Activated CD4-positive, alpha-beta memory T cell treated with anti-CD3 and anti-CD28 coated beads, Interleukin-2, amount 10 ng/mL, durations not matched to agents 7 days and 5 days (primary cell): Measurements from ENCODE around the gene PDE4D. TPM values are rescaled to one million over a fixed set of nuclear protein-coding genes. Genes with fewer than 3 reads are reported as not detected.

Source experiments
- CTCF ChIA-PET: fragments of 350-600 bp; sonication (Branson Sonifier 250); formaldehyde crosslinking; loops from one replicate; lab custom pipeline; 2021; ENCODE audit warnings: antibody characterized with exemption, inconsistent platforms; lab: Charles Lee
- POLR2A ChIA-PET: fragments of 350-600 bp; sonication (Branson Sonifier 250); formaldehyde crosslinking; loops from one replicate; lab custom pipeline; 2021; ENCODE audit warnings: antibody characterized with exemption; lab: Charles Lee
- DNase-seq: peaks from one replicate; pipeline ENCODE4 v3.0.0-alpha.2; 2020
- H3K27ac Mint-ChIP-seq: one replicate; pipeline ENCODE4 v1.8.0; 2021; ENCODE audit warnings: mild to moderate bottlenecking, mixed read lengths
- H3K27me3 Mint-ChIP-seq: one replicate; pipeline ENCODE4 v1.8.0; 2021; ENCODE audit warnings: mixed read lengths
- H3K36me3 Mint-ChIP-seq: one replicate; pipeline ENCODE4 v1.8.0; 2021; ENCODE audit warnings: low read depth, mixed read lengths
- H3K4me1 Mint-ChIP-seq: one replicate; pipeline ENCODE4 v1.8.0; 2021; ENCODE audit warnings: mixed read lengths
- H3K4me3 Mint-ChIP-seq: one replicate; pipeline ENCODE4 v1.8.0; 2021; ENCODE audit warnings: mild to moderate bottlenecking, mixed read lengths
- H3K9me3 Mint-ChIP-seq: one replicate; pipeline ENCODE4 v1.8.0; 2021; ENCODE audit warnings: mixed read lengths
- total RNA-seq, 2 experiments: library from RNA; stranded (reverse); gene quantifications; one replicate each; pipeline ENCODE4 v1.2.3, GENCODE V29; 2021

PDE4D gene
- total RNA-seq, 2 experiments from 2014 or later = 123 to 126 TPM

DNA sequence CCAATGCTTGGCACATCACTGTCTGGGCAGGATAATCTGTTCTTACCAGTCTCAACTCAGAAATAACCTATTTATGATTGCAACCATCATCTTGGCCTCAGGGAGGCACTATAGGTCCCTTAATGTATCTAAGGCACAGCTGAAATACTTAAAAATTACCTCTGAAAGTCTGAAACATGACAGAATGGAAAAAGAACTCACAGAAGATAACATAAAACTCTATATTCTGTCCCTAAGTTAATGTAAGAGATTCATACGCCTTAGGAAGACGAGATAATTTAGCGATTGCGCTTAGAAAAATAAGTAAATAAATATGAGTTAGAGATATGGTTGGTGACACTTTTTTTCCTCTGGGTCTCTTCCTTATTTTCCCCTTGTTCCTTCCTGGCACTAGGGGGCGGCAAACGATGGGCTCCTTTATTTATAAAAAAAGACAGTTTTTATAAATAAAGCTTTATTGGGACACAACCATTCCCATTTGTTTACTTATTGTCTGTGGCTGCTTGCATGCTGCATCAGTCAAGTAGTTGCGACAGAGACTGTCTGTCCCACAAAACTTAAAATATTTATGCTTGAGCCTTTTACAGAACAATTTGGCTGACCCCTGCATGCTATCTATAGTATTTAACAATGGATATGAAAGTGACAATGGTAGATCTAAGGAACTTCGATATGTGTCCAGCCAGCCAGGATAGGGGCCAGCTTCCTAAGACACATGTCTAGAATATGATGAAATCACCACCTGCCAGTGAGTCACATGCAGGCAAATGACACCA is 79.6 kb downstream of the PDE4D start:
- no peak overlapping the region for H3K4me3 Mint-ChIP-seq
- DNase-seq = no peak
- no peaks in the 10 kb centered on the region for H3K9me3 Mint-ChIP-seq
- ChIA-PET POLR2A (no interaction called here), CTCF (interaction anchor here (1.1 kb wide), 1 partner anchor 836 kb away, joined by 4 read pairs; no protein-coding TSS in a partner anchor)
- peaks cover 17% of the 10 kb centered on the region for H3K27me3 Mint-ChIP-seq
- no peak overlapping the region for H3K27ac Mint-ChIP-seq
- no peaks in the 10 kb centered on the region for H3K36me3 Mint-ChIP-seq
- H3K4me1 Mint-ChIP-seq = peaks cover 1% of the 10 kb centered on the region

DNA sequence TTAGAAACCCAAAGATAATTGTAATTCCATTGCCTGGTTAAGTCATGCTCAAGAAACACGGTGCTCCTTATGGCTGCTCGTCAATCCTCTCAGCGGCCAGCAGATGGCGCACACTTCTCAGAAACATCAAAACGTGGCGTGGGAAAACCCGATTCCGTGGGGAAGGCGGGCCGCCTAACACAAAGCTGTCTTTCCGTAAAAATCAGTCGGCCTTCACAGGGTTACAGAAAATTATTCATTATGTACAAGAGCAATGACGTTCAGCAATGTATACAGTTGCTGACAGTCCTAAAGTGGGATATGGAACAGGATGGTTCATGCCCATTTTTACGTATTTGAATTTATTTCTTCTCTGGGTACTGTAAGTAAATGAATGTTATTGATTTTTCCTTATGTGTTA is 83.5 kb downstream of the PDE4D start:
- peak; percentile 60 for DNase-seq
- ChIA-PET CTCF (interaction anchor here (0.9 to 2.4 kb wide), 7 partner anchors 11 to 859 kb away, joined by 3 to 11 read pairs (median 3); no protein-coding TSS in a partner anchor), POLR2A (no interaction called here)
- Mint-ChIP-seq H3K36me3 (no peaks in the 10 kb centered on the region), H3K4me3 (no peak overlapping the region), H3K27me3 (peaks cover 11% of the 10 kb centered on the region), H3K27ac (no peak overlapping the region), H3K9me3 (no peaks in the 10 kb centered on the region), H3K4me1 (peaks cover 1% of the 10 kb centered on the region)

DNA sequence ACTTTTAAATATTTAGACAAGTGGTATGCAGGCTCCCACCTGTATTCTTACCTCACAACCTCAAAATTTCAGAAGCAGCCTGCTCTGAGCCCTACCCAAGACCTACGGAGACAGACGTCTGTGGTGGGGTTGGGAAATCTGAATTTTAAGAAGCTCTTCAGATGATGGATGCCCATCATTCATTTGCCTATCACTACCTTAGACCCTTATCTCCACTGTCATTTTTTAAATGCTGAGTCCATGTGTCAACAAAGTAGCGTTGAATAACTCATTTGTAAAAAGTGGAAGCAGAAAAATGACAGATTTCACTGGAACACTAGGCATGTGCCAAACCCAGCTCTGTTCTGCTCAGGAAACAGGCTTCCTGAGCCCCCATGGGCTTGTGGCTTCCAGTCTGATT is 85.7 kb downstream of the PDE4D start:
- Mint-ChIP-seq H3K4me3 (no peak overlapping the region), H3K27me3 (peaks cover 10% of the 10 kb centered on the region), H3K9me3 (no peaks in the 10 kb centered on the region), H3K4me1 (peaks cover 1% of the 10 kb centered on the region), H3K27ac (no peak overlapping the region), H3K36me3 (no peaks in the 10 kb centered on the region)
- DNase-seq = no peak
- ChIA-PET POLR2A (no interaction called here), CTCF (interaction anchor here (1.0 to 1.3 kb wide), 2 partner anchors 19 to 861 kb away, joined by 4 to 5 read pairs; no protein-coding TSS in a partner anchor)

DNA sequence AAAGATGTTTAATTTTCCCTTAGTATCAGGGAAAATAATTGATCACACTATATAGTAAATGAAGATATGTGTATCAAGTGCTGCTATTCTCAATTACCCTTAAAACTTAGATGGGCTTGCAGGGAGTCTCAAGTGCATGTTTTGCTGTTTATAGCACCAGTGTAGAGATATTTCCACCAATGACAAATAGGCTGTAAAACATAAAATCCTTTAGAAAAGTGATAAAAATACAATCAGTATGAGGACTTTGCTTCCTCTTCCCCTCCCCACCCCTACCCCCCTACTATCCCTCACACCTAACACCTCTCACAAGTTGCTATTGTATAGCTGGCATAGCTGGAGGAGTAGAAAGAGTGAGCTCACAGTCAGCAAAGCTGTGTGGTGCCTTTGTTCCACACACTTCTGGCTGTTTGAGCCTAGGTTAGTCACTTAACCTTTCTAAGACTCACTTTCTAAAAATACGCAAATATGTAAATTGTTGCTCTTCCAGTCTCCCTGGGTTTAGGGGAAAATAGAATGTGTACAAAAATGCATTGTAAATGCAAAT is 93.1 kb downstream of the PDE4D start:
- H3K4me3 Mint-ChIP-seq = no peak overlapping the region
- no peaks in the 10 kb centered on the region for H3K9me3 Mint-ChIP-seq
- no peaks in the 10 kb centered on the region for H3K36me3 Mint-ChIP-seq
- no peak for DNase-seq
- no peak overlapping the region for H3K27ac Mint-ChIP-seq
- peaks cover 11% of the 10 kb centered on the region for H3K27me3 Mint-ChIP-seq
- ChIA-PET CTCF (interaction anchor here (0.6 to 2.3 kb wide), 14 partner anchors 9 to 1161 kb away, joined by 3 to 19 read pairs (median 4); no protein-coding TSS in a partner anchor), POLR2A (interaction anchor here (1.4 kb wide), 1 partner anchor 411 kb away, joined by 3 read pairs; no protein-coding TSS in a partner anchor)
- no peaks in the 10 kb centered on the region for H3K4me1 Mint-ChIP-seq

DNA sequence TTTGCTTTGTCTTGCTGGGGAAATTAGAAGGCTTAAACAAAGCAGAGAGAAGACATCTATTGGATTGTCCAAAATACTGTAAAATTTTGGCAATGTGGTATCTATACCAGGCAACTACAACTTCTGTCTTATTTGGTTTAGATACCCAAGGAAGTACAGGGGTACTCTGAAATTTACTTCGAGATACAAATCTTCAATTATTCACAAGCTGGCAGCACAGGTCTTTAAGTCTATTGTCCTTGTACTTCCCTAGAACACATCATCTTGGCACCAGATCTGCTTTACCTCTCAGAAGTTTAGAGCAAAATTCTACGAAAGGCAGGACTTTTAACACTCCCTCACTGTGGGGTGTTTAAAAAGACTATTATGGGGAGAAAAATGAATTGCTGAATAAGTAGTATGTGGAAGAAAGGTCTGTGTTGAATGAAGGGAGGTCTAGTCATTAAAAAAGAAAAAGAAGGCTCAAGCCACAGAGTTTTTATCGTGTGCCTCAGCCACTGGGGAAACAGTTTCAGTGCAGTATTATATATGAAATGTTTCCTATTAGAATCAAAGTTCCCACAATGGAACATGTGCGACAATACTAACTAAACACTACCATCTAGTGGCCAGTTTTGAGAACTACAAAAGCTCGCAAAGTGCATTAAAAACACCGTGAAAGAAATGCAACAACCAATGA is 93.7 kb downstream of the PDE4D start:
- Mint-ChIP-seq H3K27ac (no peak overlapping the region), H3K27me3 (peaks cover 11% of the 10 kb centered on the region), H3K4me1 (no peaks in the 10 kb centered on the region), H3K4me3 (no peak overlapping the region), H3K36me3 (no peaks in the 10 kb centered on the region), H3K9me3 (no peaks in the 10 kb centered on the region)
- POLR2A ChIA-PET = interaction anchor here (1.4 kb wide), 1 partner anchor 411 kb away, joined by 3 read pairs; no protein-coding TSS in a partner anchor
- no peak for DNase-seq
- CTCF ChIA-PET = interaction anchor here (0.5 to 2.3 kb wide), 11 partner anchors 11 to 1162 kb away, joined by 3 to 19 read pairs (median 4); no protein-coding TSS in a partner anchor

DNA sequence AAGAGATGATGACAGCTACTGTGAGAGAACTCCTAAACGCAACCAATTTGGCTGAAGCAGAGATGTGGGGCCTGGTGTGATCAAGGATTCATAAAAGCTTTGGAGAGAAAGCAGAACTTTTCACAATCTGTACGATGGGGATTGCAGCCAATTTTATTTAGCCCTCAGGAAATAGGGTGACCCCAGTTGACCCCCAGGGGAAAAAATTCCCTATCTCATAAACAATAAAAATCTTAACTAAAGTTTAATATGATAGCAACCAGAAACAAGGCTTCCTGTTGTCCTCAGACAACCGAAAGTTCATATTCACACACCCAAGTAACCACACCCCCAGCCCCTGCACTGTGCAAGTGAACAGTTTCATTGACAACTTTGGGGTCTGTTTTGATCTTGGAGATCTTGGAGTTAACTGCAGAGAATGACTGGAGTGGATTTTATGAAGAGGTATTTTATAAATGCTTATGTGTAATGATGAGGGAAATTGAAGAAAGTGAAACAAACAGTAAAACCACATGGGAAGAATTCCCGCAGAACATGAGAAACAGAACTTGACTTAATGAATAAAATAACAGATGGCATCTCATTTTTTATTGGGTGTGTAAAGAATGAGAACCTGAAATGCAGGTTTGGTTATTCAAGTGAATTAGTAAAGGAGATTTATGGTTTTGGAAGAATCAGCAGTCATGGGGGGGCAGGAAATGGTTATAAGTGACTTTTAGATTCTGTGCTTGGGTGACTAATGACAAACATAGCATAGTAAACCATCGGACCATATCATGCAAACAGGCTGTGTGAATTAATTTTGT is 94.5 kb downstream of the PDE4D start:
- Mint-ChIP-seq H3K36me3 (no peaks in the 10 kb centered on the region), H3K27me3 (peaks cover 11% of the 10 kb centered on the region), H3K9me3 (no peaks in the 10 kb centered on the region), H3K4me3 (no peak overlapping the region), H3K4me1 (peaks cover under 1% of the 10 kb centered on the region), H3K27ac (no peak overlapping the region)
- ChIA-PET CTCF (interaction anchor here (0.5 to 2.6 kb wide), 4 partner anchors 12 to 410 kb away, joined by 3 to 19 read pairs (median 8); no protein-coding TSS in a partner anchor), POLR2A (interaction anchor here (0.9 to 1.4 kb wide), 2 partner anchors 9 to 410 kb away, joined by 3 read pairs; no protein-coding TSS in a partner anchor)
- DNase-seq = peak; percentile 26

DNA sequence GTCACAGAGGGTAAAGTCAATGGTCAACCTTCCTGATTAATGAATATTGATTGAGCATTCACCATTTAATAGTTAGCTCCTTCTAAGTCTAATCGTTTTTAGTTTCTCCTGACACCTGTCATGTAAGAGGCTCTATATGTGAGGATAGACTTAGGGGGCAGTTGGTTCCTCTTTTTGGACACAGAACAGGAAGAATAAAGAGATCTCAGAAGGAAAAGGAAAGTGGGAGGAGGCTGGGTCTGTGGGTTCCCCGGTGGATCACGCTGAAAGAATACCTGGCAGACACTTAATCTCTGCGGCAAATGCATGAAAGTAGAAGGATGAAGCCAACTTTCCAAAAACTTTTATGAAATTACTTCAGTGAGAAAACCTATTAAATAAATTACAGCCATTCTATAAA is 98.4 kb downstream of the PDE4D start:
- Mint-ChIP-seq H3K27ac (no peak overlapping the region), H3K27me3 (peaks cover 1% of the 10 kb centered on the region), H3K4me1 (peaks cover 14% of the 10 kb centered on the region), H3K4me3 (no peak overlapping the region), H3K9me3 (no peaks in the 10 kb centered on the region), H3K36me3 (no peaks in the 10 kb centered on the region)
- POLR2A ChIA-PET = no interaction called here
- no peak for DNase-seq
- CTCF ChIA-PET = no interaction called here

DNA sequence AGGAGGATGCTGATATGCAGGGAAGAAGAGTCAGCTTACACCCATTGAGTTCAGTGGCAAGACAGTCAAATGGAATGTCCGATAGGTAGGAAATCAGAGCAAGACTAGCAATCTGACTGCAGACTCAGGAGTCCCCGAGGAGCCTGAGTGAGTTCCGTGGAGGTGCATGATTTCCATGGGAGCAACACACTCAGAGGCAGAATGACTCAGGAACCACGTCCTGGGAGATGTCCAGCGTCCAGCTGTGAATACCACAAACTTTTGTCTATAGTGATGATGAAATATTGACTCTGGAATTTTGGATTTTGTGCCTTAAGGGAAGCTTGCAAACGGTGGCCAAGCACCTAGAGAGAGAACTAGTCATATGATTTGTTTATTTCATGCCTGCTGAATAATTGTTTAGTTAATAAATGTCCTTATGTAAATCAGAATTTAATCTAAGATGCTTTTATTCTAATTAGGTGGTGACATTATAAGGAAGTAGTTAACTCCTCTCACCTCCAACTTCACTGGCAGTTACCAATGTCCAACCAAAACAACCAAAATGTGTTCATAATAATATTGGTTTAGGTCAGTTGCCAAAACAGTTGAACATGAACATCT is 100.4 kb downstream of the PDE4D start:
- Mint-ChIP-seq H3K4me1 (peaks cover 20% of the 10 kb centered on the region), H3K4me3 (no peak overlapping the region), H3K9me3 (no peaks in the 10 kb centered on the region), H3K36me3 (no peaks in the 10 kb centered on the region), H3K27me3 (peaks cover 6% of the 10 kb centered on the region), H3K27ac (no peak overlapping the region)
- POLR2A ChIA-PET = interaction anchor here (0.6 kb wide), 1 partner anchor 403 kb away, joined by 3 read pairs; no protein-coding TSS in a partner anchor
- no peak for DNase-seq
- CTCF ChIA-PET = interaction anchor here (2.2 kb wide), 1 partner anchor 17 kb away, joined by 7 read pairs; no protein-coding TSS in a partner anchor

DNA sequence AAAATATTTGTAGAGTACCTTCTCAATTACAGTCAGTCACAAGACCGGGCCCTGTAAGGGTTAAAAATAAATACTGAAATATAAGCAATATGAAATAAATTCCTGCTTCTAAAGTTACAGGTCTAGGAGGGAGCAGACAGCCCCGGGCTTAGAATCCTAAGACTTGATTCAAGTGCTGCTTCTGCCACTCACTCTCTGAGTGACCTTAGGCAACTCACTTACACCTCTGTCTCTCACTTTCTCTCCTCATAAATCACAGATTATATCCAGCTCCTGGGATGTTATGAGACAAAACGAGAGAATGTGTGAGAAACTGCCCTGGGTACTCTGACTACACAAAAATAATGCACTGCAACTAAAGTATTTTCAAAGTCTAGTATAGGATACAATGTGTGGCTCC is 101.9 kb downstream of the PDE4D start:
- Mint-ChIP-seq H3K36me3 (no peaks in the 10 kb centered on the region), H3K4me3 (no peak overlapping the region), H3K4me1 (peaks cover 20% of the 10 kb centered on the region), H3K27ac (no peak overlapping the region), H3K9me3 (no peaks in the 10 kb centered on the region), H3K27me3 (peaks cover 11% of the 10 kb centered on the region)
- no peak for DNase-seq
- ChIA-PET CTCF (no interaction called here), POLR2A (no interaction called here)

DNA sequence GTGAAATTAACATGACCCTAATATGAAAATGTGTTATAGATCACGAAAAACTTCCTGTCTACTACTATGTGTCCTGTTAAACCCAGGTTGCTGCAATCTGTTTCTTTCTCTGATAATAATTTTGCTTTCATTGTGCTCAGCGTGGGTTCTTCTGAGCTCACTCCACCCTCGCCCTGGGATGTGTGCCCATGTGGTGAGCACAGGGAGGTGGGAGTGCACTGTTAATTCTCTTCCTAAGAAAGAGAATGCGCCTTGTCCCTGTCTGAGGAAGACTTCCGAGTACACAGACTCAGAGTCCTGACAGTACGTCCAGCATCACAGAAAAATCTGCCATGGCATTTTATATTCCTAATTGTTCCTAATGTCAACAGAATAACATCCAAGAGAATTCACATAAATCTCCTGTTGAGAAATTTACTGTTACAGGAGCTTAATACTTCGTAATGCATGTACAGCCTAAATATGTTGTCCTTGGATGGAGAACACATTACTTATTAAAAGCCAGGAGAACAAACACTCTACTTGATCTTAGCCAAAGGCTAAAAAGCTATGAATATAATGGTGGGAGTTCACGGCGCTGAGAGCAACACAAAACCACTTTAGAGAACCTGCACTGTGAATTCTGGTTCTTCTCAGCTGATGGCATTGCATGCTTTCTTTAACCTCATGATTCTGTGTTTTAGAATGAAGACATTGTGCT is 102.6 kb downstream of the PDE4D start:
- peak overlapping the region; percentile 79 for H3K27ac Mint-ChIP-seq
- no peaks in the 10 kb centered on the region for H3K9me3 Mint-ChIP-seq
- H3K4me1 Mint-ChIP-seq = peaks cover 20% of the 10 kb centered on the region
- H3K4me3 Mint-ChIP-seq = peak overlapping the region; percentile 57
- H3K36me3 Mint-ChIP-seq = no peaks in the 10 kb centered on the region
- ChIA-PET CTCF (no interaction called here), POLR2A (no interaction called here)
- peaks cover 15% of the 10 kb centered on the region for H3K27me3 Mint-ChIP-seq
- DNase-seq = no peak

DNA sequence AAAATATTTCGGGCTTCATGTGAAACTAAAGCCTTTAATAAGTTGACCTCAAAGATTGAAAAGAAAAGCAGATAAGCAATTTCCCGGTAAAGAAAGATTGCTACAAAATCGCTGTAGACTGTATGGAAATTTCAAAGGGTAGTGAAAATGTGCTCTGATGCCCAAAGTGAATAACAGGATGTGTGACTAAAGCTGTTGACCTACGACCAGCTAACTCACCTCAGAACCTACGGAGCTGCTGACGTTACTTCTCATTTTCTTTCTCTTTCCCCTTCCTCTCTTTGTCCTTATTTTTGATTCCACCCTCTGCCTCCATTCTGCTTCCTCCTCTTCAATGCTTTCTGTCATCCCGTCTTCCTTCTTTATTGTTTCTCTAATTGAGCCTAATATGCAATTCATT is 103.2 kb downstream of the PDE4D start:
- Mint-ChIP-seq H3K4me1 (peaks cover 20% of the 10 kb centered on the region), H3K36me3 (no peaks in the 10 kb centered on the region), H3K27ac (peak overlapping the region; percentile 79), H3K27me3 (peaks cover 18% of the 10 kb centered on the region), H3K9me3 (no peaks in the 10 kb centered on the region), H3K4me3 (peak overlapping the region; percentile 57)
- ChIA-PET POLR2A (interaction anchor here (0.8 kb wide), 1 partner anchor 8 kb away, joined by 3 read pairs; no protein-coding TSS in a partner anchor), CTCF (interaction anchor here (3.9 kb wide), 1 partner anchor 10 kb away, joined by 12 read pairs; no protein-coding TSS in a partner anchor)
- no peak for DNase-seq
